Measurements from ENCODE around the gene AGAP1.
"Not testable (repeated sequence)": the region's sequence is repeated elsewhere in the genome, so short reads cannot be mapped to it uniquely, and the experiment has no call there.

The AGAP1 gene

DNA sequence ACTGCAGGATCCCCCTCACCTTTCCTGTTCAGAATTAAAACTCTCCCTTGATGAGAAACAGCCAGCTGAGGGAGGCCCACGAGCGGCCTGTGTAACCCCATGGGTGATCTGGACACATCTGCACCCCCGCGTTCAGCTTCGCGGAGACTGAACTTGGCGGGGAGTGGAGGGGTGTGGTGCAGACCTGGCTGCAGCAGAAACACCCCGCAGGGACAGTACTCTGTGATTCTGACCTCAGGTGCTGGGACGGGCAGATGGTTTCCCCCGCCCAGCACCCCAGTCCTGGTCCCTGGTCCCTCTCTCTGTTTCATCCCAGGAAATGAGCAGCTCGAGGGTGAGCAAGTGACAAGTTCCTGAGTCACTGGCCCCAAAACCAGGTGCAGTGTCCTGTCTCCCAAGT lies 633.2 kb downstream of the AGAP1 start:
- no peak for DNase-seq (ENCODE audit: low spot score)

DNA sequence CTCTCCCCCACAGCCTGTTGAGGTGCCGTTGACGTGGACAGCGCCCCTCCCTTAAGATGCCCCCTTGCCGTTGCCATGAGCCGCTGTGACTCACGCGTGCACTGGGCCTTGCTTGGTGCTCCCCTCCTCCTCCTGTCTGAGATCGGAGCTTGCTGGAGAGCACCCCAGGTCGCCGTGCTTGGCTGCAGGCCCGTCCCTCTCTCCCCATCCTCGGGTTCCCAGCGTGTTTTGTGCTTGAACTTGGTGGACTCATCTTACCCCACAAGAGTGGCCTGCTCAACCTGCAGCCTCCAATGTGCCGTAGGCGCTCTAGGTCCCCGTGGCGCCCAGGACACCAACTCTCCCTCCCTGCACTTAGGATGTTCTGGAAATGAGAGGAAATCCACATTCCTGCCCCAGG lies 634.5 kb downstream of the AGAP1 start:
- no peak for DNase-seq (ENCODE audit: low spot score)

DNA sequence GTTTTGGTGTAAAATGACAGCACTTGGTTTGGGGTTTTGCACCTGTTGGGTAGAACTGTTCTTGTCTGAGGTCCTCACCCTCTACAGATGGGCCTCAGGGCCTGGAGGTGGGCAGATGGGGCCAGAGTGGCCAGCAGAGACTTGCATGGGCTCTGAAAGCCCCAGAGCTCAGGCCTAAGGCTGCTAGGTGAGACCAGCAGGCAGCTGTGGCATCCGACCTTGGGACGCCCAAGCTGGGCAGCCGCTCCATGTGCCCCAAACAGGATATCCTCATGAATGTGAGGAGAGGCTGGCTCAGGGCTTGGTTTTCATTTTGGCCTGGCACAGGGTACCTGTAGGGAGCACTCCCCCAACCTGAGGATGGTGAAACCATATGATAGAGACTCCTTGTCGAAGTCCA lies 636.1 kb downstream of the AGAP1 start:
- no peak for DNase-seq (ENCODE audit: low spot score)

DNA sequence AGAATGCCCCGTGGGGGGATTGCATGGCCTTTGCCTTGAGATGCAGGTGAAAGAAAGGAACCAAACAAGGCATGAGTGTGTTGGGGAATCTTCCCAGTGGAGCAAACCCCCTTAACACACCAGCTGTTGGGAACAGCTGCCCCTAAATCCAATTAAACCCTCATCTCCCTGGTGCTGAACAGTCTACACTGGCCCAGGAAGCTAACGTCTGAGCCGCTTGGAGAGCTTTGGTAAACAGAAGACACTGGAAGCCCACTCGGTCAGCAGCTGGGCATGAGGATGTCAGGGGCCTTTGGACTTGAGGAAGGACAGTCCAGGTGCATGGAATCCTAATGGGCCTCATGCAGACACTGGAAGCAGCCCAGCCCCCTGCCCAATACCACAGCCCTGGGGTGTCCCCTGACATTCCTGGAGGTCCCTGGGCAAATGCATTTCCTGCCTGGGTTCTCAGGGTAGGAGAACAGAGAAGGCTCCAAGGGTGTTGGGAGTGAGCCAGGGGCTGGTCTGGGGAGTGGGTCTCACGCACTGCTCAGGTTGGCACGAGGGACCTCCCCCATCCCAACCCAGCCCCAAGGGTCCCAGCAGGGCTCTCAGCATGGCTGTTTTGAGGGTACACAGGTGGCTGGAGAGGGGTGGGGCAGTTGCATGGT lies 636.6 kb downstream of the AGAP1 start:
- no peak for DNase-seq (ENCODE audit: low spot score)

DNA sequence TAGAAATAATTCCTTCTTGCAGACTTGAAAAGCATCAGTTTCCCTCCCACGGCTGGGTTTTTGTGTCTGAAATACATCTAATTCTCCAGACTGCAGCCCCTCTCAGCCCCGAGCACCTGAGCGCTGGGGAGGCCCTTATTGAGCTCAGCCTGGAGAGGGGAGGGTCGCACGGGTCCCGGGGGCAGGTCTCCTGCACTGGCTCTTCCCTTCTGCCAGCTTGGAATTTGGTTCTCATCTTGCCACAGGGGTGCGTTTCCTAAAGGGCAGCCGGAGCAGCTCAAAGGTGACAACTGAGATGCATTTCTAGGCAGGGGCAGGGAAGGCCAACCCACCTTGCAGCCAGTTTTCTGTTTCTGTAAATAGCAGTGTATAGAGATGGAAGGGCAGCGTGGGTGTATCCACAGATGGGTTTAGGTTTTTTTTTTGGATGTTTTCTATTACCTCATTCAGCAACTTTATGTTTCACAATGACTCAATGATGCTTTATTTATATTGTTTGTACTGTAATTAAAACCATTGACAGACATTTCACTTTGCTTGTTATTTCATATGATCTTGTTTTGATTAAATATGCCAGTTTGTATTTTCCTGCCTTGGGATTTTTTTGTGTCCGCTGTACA lies 637.3 kb downstream of the AGAP1 start:
- DNase-seq (ENCODE audit: low spot score) = no peak

DNA sequence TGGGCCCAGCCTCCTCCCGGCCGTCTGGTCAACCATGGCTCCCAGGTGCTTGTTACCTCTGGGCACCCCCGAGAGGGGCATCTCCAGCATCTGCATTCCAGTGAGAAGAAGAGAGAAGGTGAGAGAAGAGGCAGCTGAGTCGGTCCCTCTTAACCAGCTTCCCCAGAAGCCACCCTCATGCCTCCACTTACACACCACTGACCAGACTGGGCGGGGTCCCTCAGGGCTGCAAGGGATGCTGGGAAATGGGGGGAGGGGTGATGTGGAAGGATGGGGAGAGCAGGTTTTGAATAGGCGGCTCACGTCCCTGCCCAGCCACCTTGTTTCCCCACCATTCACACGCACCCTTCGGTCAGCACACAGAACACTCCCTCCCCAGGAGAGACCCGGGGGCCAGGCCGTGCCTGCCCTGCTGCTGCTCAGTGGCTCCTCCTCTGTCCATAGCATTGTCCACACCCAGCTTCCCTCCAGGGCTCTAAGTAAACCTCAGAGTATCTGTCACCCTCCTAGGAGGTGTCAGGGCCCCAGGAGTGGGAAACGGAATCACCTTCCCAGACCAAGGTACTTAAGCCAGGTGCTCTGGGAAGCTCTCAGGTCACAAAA lies 639.7 kb downstream of the AGAP1 start:
- DNase-seq (ENCODE audit: low spot score) = no peak

DNA sequence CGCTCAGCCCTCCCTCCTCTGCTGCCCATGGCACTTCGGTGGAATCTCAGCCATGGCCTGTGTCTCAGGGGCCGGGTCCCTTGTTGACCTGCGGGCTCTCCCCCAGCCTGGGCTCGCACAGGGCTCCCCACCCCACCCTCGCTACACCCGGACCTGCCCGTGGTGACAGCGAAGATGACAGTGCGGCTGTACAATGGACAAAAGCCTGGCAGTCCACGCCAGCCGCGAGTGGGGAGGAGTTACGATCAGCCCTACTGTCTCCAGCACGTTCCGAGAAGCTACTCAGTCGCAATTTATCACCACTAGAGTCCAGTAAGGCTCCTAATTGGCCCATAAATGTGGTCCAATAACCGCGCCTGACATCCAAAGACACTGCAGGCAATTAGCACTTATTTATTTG lies 642.7 kb downstream of the AGAP1 start:
- no peak for DNase-seq (ENCODE audit: low spot score)

DNA sequence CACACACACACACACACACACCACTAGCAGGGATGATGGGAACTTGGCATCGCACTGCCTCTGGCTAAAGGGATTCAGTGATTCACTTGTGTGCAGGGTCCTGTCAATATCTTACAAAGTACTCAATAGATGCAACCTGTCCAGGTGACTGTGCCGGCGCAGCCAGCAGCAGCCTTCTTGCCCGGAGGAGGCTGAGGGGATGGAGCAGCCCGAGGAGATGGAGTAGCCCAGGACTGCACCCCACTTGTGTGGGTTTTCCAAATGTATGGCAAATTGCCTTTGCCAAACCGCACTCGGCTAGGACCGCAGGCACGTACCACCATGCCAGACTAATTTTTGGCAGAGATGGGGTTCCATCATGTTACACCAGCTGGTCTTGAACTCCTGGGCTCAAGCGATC lies 643.2 kb downstream of the AGAP1 start:
- DNase-seq (ENCODE audit: low spot score) = no peak

DNA sequence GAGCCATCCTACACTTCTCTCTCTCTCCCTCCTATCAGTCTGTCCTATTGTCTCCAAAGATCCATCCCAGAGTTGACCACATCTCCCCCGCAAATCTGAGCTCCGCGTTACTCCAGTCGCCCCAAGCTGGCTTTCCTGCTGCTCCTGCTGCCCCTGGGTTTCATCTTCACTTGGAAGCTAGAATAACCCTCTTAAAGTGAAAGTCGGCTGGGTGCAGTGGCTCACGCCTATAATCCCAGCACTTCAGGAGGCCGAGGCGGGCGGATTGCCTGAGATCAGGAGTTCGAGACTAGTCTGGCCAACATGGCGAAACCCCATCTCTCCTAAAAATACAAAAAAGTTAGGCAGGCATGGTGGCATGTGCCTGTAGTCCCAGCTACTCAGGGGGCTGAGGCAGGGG lies 647.8 kb downstream of the AGAP1 start:
- DNase-seq (ENCODE audit: low spot score) = not testable (repeated sequence)

DNA sequence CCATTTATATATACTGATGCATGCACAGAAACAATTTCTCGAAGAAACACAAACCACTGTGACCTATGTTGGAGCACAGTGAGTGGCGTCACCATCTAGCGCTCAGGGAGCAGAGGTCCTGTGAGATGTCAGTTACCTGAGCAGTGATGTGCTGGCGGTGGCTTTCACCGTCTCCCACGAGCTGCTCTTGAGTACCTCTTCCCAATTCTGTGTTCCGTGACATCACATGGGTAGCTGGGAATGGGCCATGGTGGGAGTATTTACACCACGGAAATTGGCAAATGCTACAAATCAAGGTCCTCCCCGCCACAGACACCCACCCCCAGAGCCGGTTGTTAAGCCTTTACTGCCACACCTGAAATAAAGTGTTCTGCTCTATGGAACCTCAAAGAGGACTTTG lies 650.0 kb downstream of the AGAP1 start:
- no peak for DNase-seq (ENCODE audit: low spot score)

DNA sequence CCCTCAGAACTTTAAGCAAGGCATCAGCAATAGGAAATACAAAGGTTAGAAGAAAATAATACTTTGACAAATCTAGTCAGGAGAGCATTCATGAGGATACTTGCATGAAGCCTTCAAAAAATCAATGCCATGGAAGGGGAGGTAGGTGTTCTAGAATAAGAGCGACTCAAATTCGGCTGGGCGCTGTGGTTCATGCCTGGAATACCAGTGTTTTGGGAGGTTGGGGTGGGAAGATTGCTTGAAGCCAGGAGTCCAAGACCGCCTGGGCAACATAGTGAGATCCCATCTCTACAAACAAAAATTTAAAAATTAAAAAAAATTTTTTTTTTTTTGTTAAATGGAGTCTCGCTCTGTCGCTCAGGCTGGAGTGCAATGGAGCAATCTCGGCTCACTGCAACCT lies 652.6 kb downstream of the AGAP1 start:
- DNase-seq (ENCODE audit: low spot score) = no peak

DNA sequence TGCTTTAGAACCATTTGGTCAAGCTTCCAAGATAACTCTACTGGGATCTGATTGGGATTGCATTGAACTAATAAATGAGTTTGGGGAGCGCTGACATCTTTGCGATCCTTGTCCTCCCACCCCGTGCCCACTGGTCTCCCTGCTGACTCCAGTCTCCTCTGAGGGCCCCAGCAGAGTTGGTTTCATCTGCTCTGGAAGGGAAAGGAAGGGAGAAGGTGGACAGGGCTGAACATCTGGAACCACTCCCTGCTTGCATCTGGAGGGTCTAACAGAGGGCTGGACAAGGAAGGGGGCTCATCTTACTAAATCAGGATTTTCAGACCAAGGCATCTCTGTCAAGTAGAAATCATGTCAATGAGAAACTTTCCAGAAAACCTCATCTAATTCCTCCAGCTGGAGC lies 661.6 kb downstream of the AGAP1 start:
- DNase-seq (ENCODE audit: low spot score) = no peak

DNA sequence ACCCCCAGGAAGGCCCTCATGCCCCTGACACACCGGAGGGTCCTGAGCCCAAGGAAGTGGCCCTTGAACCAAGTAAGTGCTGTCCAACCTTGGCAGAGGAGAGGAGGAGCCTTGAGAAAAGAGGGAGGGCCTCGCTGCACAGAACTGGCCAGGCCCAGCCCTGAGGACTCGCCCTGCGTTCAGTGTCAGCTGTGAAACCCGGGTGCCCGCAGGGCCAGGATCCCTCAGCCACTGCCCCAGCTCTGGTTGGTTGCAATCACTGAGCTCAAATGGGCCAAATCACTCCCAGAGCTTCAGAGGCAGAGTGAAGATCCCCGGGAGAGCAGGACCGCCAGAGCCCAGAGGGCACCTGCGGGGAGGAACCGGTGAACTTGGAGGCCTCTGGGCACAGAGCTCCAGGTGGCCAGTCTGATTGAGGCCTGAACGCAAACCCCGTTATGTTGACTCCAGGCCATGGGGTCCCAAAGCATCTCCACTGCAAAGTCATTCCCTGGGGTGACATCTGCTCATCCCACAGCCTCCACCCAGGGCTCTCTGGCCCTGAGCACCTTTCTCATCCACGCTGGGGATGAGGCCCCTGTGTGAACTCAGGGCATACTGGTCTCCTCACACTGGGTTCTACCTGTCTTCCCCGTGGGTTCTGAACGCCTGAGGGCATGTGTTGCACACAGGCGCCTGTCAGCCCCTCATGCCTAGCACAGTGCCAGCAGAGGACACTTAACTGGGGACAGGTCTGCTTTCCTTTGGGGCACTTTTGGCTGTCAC lies 662.4 kb downstream of the AGAP1 start:
- DNase-seq (ENCODE audit: low spot score) = no peak

DNA sequence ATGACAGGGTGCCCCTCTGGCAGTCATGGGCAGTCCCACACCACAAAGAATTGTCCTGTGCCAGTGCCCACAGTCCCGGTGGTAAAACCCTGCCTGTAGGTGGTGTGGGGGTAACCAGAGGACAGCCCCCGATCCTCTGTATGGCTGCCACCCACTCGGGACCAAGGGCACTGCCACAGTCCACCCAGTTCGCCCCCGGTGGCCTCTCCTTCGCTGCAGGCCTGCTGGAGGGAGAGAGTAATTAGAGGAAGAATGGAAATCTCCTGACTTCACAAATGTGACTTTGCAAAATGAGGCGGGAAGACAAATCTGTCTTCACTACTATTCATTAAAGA lies 663.0 kb downstream of the AGAP1 start:
- no peak for DNase-seq (ENCODE audit: low spot score)

DNA sequence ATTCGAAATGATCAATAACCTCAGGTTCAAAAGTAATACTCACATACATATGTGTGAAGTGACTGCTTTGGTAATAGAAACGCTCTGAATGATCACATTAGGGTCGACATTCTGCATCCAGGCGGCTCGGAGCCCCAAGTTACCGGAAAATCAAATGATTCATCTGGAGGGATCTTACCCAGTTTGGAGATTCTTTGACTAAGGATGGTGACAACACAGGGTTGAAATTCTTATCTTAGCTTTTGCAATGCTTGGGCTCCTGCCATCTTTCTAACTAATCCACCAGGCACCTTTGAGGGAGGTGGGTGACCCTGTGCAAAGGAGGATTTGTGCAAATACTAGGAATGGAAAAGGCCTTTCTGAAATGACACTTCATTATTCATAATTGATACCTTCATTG lies 663.5 kb downstream of the AGAP1 start:
- no peak for DNase-seq (ENCODE audit: low spot score)

DNA sequence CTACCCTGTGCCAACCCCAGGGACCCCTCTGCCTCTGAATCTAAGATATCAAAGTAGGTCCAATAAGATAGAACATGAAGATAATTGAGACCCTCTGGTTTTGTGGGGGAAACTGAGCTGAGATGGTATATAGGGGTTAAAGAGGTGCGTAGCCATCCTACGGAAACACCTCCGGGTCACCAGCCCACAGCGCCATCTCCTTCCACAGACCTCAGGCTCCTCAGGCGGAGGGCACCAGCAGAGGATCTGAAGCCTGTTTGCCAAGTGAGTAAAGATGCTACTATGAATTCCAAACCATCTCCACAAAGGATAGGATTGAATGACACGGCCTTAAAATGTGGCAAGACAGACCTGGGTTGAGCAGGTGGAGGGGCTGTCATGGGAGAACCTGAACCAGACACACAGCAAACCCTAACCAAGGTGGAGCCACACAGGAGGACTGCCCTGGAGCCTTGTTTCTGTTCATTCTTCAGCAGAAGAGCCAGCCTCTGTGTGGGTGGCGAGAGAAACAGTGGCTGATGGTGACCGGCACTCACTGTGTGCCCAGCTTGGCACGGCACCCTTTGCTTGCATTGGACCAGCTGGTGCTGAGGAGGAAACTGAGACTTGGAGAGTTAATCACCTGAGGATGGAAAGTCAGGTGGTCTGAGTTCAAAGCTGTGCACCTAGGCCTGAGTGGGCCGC lies 664.1 kb downstream of the AGAP1 start:
- no peak for DNase-seq (ENCODE audit: low spot score)

DNA sequence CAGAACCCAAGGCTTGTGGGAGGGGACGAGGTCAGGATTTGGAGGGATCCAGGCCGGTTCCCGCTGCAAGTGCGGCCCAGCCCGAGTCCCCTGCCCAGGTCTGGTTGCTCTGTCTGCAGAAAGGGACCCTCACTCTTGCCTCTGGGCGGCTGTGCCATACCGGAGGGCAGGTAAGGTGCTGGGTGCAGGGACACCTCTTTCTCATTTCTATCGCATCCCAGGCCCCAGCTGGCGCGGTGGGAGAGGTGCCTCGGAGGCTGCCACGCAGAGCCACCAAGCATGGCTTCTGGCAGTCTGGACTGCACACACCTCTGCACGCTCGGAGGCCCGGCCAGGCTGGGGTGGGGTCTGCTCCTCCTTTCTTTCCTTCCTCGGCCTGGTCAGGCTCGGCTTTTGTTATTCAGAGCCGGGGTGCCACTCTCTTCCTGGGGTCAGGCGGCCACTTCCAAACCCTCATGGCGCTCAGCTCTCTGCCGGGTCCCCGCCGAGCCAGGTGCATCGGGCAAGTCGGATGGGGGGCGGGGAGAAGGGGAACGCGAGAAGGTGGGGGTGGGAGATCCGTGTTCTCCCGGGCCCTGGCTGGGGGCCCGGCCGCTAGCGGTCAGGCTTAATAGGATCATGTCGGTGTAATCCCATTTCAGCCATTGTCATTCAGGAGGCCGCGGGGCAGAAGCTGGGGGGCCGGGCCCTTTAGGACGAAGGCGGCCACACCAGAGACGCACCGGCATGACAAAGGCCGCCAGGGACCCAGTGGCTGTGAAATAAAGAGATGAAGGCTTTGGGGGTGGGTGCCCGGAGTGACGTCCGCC lies 665.3 kb downstream of the AGAP1 start:
- DNase-seq (ENCODE audit: low spot score) = no peak

DNA sequence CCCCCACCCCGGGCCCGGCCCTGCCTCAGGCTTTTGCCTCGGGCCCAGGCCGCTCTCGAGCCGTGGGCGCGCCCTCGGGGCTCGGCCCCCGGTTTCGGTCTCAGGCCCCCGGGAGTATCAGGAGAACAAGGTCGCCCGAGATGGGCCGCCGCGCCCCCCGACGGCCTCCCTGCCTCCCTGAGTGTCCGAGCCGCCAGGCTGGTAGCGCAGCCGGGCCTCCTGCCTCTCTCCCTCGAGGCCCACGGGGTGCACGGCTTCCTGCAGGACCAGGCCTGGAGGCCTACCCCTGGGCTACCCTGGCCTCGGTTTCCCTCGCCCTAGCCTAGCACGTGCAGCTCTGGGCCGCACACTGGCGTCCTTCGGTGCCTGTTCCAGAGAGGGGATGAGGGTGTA lies 665.9 kb downstream of the AGAP1 start:
- no peak for DNase-seq (ENCODE audit: low spot score)

DNA sequence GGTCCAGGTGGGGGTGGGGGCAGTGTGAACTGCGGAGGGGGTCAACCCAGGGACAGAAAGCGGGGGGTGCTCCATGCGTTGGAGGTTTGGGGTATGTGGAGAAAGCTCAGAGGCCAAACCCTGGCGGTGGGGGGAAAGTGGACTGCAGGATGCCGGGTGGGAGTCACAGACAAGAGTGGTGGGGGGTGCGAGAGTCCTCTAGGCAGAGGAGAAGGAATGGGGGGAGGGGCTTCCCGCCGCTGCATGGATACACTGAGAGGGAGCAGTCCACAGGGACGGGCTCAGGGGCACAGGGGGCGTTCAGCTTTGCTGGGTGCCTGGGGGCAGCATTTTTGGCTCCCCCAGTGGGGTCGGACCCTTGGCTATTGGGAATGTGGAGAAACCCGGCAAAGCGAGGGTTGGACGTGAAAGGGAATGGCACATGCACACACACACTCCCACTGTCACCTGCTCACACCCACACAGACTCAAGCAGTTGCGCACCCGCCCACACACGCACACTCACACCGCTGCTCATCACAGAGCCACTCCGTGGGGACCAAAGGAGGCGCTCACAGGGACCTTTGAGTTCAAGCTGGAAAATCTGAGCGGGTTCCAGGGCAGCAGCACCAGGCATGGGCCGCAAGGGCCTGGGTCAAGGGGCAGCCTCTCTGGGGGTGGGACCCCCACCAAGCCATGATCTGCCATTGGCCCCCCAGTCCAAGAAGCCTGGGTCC lies 666.7 kb downstream of the AGAP1 start:
- no peak for DNase-seq (ENCODE audit: low spot score)

DNA sequence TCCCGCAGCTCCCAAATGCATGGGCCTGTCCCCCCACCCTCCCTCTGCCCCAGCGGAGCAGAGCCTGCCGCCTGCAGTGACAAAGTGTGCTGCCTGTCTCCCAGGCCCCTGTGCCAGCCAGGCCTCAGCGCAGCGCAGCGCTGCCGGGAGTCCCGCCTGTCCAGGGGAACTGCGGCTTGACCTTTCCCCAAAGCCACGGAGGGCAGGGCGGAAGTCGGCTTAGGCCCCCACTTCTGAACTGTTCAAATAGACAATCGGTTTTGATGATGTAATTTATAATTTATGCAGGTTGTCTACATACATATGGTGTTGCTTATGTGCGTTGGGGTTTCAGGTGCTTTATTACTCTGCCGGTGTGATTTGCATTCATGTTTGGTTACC lies 667.2 kb downstream of the AGAP1 start:
- DNase-seq (ENCODE audit: low spot score) = no peak

DNA sequence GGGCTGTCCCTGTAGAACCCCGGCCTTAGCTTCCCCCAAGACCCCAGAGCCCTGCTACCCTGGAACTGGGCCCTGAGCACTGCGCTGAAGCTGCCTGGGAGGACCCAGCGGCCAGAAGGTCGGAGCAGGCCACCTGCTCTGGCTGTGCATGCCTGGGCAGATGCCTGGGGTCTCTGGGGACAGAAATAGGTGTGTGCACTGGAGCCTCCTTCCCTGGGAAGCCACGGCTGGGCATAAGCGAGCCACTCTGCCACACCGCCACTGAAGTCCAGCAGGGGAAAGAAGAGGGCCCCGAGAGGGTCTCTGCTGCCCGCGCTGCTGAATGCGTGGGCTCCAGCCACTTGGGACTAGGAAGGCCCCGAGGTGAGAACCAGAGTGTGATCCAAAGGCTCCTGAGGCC lies 667.7 kb downstream of the AGAP1 start:
- DNase-seq (ENCODE audit: low spot score) = no peak

Measured in CD4-positive, alpha-beta T cell treated with Interleukin-6 at 100 ng/mL for 8 hours (primary cell).